ENCODE measurements around the gene XBP1.
A peak's percentile ranks its signal among the peaks of the same experiment; 100 is the strongest.
"Not testable (repeated sequence)": the region's sequence is repeated elsewhere in the genome, so short reads cannot be mapped to it uniquely, and the experiment has no call there.

The XBP1 gene

GRCh38 chr22:28808716-28809355 is 8.5 kb upstream of the XBP1 start:
- H3K27me3 ChIP-seq (ENCODE audit: insufficient read depth, insufficient read length), result no peaks in the 10 kb centered on the region
- H3K4me1 ChIP-seq (ENCODE audit: insufficient read depth, insufficient read length), result no peaks in the 10 kb centered on the region
- no peak for DNase-seq (ENCODE audit: low read depth, low spot score)
- H3K36me3 ChIP-seq (ENCODE audit: insufficient read depth, insufficient read length, low read length), result no peaks in the 10 kb centered on the region
- H3K9ac ChIP-seq (ENCODE audit: insufficient read length, low read depth), result no peak overlapping the region
- H3K4me3 ChIP-seq (ENCODE audit: insufficient read length, low read depth), result no peak overlapping the region
- no peaks in the 10 kb centered on the region for H3K9me3 ChIP-seq (ENCODE audit: insufficient read depth, low read length)
- TF ChIP-seq YY1 (IDR thresholded peaks at IDR 0.05; ENCODE audit: insufficient read depth, insufficient read length) (no peak), ZNF274 (IDR thresholded peaks at IDR 0.05; ENCODE audit: low read depth, low read length) (no peak), SUZ12 (IDR thresholded peaks at IDR 0.05; ENCODE audit: extremely low read depth, insufficient read depth, insufficient read length) (no peak)

DNA sequence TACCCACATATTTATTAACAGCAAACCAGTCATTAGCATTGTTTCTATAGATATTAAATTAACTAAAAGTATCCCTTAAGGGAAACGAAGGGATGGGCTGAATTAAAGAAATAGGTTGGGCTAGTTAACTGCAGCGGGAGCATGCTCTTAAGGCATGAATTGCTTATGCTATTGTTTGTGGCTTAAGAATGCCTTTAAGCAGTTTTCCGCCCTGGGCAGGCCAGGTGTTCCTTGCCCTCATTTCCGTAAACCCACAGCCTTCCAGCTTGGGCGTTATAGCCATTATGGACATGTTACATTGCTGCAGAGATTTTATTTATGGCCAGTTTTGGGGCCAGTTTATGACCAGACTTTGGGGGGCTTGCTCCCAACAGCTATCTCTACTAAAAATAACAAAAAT is 5.1 kb upstream of the XBP1 start:
- not testable (repeated sequence) for H3K9me3 ChIP-seq (ENCODE audit: insufficient read depth, low read length); H3K27me3 ChIP-seq (ENCODE audit: insufficient read depth, insufficient read length); H3K9ac ChIP-seq (ENCODE audit: insufficient read length, low read depth); H3K4me1 ChIP-seq (ENCODE audit: insufficient read depth, insufficient read length); H3K36me3 ChIP-seq (ENCODE audit: insufficient read depth, insufficient read length, low read length); H3K4me3 ChIP-seq (ENCODE audit: insufficient read length, low read depth); DNase-seq (ENCODE audit: low read depth, low spot score)

DNA sequence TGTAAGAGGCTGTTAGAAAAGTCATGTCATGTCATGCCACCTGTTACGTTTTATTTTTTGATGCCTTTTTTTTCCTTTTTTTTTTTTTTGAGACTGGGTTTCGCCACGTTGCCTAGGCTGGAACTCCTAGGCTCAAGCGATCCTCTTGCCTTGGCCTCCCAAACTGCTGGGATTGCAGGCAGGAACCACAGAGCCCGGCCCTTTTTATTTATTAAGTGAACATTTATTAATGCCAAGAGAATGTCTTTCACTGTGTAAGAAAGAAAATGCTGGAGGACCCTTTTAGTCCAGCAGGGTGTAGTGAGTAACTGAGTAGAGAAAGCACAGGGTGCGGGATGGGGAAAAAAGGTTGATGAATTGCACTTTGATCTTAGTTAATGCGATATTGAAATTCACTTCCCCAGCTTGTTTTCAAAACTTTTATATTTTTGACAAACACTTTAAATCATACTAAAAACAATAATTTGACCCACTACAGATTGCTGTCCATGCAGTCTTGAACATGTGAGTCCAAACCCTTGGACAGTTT is 2.3 kb upstream of the XBP1 start:
- Histone ChIP-seq H3K9ac (ENCODE audit: insufficient read length, low read depth) (no peak overlapping the region), H3K4me3 (ENCODE audit: insufficient read length, low read depth) (no peak overlapping the region), H3K4me1 (ENCODE audit: insufficient read depth, insufficient read length) (no peaks in the 10 kb centered on the region), H3K27me3 (ENCODE audit: insufficient read depth, insufficient read length) (no peaks in the 10 kb centered on the region), H3K36me3 (ENCODE audit: insufficient read depth, insufficient read length, low read length) (peaks cover 13% of the 10 kb centered on the region), H3K9me3 (ENCODE audit: insufficient read depth, low read length) (no peaks in the 10 kb centered on the region)
- no peak for DNase-seq (ENCODE audit: low read depth, low spot score)
- no peak for TF ChIP-seq ZNF274 (IDR thresholded peaks at IDR 0.05; ENCODE audit: low read depth, low read length)
- TF ChIP-seq SUZ12 (IDR thresholded peaks at IDR 0.05; ENCODE audit: extremely low read depth, insufficient read depth, insufficient read length), result no peak
- TF ChIP-seq YY1 (IDR thresholded peaks at IDR 0.05; ENCODE audit: insufficient read depth, insufficient read length), result no peak

DNA sequence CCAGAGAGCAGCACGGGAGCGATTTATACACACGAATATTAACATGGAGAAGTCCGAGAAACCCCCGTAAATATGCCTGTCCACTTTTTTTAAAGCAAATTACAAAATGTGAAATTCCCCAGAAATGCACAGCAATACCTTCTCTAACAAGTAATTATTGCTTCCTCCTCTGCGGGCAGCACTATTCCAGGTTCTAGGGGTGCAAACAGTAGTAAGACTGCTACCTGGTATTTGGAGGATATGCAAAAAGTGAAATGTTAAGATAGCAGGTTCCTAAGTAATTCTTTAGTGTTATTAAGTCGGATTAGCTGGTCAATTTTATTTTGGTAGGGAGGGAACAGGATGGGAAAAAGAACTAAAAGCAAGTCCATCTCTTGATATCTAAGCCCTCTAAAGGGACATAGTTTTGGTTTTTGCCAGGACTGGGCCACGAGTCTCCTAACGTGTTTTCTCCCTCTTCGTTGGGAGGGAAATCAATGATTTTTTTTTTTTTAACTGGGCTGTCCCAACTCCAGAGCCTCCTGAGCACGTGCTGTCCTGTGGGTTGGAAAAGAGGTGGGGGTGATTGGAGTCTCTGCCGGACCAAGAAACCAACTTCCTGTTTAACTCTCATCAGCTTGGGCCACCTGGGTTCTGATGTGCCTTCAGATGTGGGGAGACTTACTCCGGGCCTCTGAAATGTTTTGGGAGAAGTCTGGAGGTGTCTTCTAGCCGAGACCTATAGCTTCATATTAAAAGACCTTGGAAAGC is 1.7 kb upstream of the XBP1 start:
- H3K27me3 ChIP-seq (ENCODE audit: insufficient read depth, insufficient read length), result no peaks in the 10 kb centered on the region
- TF ChIP-seq YY1 (IDR thresholded peaks at IDR 0.05; ENCODE audit: insufficient read depth, insufficient read length) (no peak), SUZ12 (IDR thresholded peaks at IDR 0.05; ENCODE audit: extremely low read depth, insufficient read depth, insufficient read length) (no peak), ZNF274 (IDR thresholded peaks at IDR 0.05; ENCODE audit: low read depth, low read length) (no peak)
- no peak overlapping the region for H3K4me3 ChIP-seq (ENCODE audit: insufficient read length, low read depth)
- peaks cover 19% of the 10 kb centered on the region for H3K36me3 ChIP-seq (ENCODE audit: insufficient read depth, insufficient read length, low read length)
- H3K9me3 ChIP-seq (ENCODE audit: insufficient read depth, low read length), result no peaks in the 10 kb centered on the region
- peak overlapping the region; percentile 4 for H3K9ac ChIP-seq (ENCODE audit: insufficient read length, low read depth)
- no peaks in the 10 kb centered on the region for H3K4me1 ChIP-seq (ENCODE audit: insufficient read depth, insufficient read length)
- DNase-seq (ENCODE audit: low read depth, low spot score), result no peak

DNA sequence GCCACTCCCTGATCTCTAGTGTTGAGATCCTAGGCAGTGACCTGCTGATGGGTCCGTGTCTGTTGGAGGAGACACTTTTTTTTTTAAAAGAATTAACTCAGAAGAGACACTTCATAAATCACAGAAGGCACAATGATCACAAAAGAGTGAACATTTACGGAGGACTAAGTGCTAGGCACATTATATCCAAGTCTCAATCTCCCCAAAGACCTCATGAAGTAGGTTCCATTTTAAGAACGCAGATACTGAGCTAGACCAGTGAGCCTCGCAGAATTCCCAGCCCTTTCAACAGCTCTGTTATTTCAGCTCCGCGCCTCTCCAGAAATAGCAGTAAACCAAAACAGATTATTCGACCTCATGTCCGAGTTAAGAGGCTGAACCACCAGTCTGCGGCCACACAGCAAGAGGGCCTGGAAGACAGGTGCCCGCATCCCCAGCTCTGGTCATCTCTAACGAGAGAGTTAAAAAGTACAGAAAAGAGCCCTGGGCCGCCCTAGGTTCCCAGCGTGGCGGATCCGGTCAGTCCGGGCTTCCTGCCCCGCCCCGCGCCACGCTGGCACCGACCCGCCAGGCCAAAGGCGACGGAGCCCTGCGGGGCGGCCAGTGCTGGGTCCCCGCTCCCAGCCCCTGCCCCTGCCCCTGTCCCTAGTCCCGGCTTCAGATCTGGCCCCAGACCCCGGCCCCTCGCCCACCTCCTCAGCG is 612 bp downstream of the XBP1 start:
- TF ChIP-seq SUZ12 (IDR thresholded peaks at IDR 0.05; ENCODE audit: extremely low read depth, insufficient read depth, insufficient read length) (no peak), ZNF274 (IDR thresholded peaks at IDR 0.05; ENCODE audit: low read depth, low read length) (no peak), YY1 (IDR thresholded peaks at IDR 0.05; ENCODE audit: insufficient read depth, insufficient read length) (no peak)
- H3K4me3 ChIP-seq (ENCODE audit: insufficient read length, low read depth), result peak overlapping the region; percentile 68
- no peak for DNase-seq (ENCODE audit: low read depth, low spot score)
- peak overlapping the region; percentile 78 for H3K9ac ChIP-seq (ENCODE audit: insufficient read length, low read depth)
- H3K27me3 ChIP-seq (ENCODE audit: insufficient read depth, insufficient read length), result no peaks in the 10 kb centered on the region
- H3K36me3 ChIP-seq (ENCODE audit: insufficient read depth, insufficient read length, low read length), result peaks cover 41% of the 10 kb centered on the region
- H3K9me3 ChIP-seq (ENCODE audit: insufficient read depth, low read length), result no peaks in the 10 kb centered on the region
- H3K4me1 ChIP-seq (ENCODE audit: insufficient read depth, insufficient read length), result no peaks in the 10 kb centered on the region

- TF ChIP-seq ZNF274 (IDR thresholded peaks at IDR 0.05; ENCODE audit: low read depth, low read length) (no peak), YY1 (IDR thresholded peaks at IDR 0.05; ENCODE audit: insufficient read depth, insufficient read length) (no peak), SUZ12 (IDR thresholded peaks at IDR 0.05; ENCODE audit: extremely low read depth, insufficient read depth, insufficient read length) (no peak)
- H3K4me1 ChIP-seq (ENCODE audit: insufficient read depth, insufficient read length), result no peaks in the 10 kb centered on the region
- no peaks in the 10 kb centered on the region for H3K27me3 ChIP-seq (ENCODE audit: insufficient read depth, insufficient read length)
- H3K36me3 ChIP-seq (ENCODE audit: insufficient read depth, insufficient read length, low read length), result peaks cover 49% of the 10 kb centered on the region
- peak overlapping the region; percentile 78 for H3K9ac ChIP-seq (ENCODE audit: insufficient read length, low read depth)
- DNase-seq (ENCODE audit: low read depth, low spot score), result no peak
- H3K4me3 ChIP-seq (ENCODE audit: insufficient read length, low read depth), result peak overlapping the region; percentile 68
- H3K9me3 ChIP-seq (ENCODE audit: insufficient read depth, low read length), result no peaks in the 10 kb centered on the region
Measured at GRCh38 chr22:28798810-28799605, 1.4 kb downstream of the XBP1 start.

Data from NT2/D1 (cell line).